HG03469 (cell line): ENCODE results near the gene ITGBL1.

ENCODE experiments used
- ATAC-seq: cut with Tn5 transposase; IDR thresholded peaks from one replicate; pipeline ENCODE4 v1.9.1; 2021; ENCODE audit warnings: mild to moderate bottlenecking, moderate library complexity, moderate number of reproducible peaks; ENCODE audit not compliant: unreplicated experiment

ITGBL1 gene

DNA sequence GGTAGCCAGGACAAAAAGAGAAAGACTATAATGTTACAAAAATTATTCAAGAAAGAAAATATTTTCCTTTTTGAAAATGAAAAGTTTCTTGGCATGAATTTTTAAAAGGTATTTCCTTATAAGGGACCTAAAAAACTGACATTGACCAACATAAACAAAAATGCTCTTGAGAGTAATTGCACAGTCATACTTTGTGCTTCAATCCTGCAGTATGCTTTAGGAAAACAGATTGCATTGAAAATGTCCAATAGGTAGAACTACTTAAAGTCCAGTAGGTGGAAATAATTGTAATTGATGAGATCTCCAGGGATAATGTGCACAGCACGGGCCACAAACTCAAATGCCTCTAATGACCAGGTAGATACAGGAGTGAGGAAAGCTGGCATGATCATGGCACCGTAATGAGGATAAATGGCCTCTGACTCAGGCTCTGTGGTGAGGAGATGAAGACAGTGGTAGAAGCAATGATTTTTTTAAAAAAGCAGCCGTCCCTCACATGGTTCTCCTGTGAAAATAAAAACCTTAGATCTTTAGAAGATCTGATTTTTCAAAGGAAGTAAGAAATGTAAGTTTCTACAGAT lies 278.0 kb downstream of the ITGBL1 start:
- ATAC-seq, result no peak

DNA sequence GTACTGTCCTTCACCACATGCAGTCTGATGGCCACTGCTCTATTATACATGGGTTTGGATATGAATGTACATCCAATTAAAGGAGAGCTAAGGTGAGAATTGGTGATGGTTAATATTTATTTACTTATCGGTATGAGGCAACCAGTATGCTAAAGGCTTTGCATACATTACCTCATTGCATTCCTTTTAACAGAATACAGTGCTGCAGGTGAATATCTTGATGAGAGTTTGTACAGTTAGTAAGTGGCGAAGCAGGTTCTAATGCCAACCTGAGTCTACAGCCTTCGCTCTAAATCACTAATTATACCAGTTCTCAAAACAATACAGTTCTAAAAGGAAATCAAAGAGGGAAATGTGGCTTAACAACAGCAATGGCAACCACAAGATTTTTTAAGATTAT lies 284.1 kb downstream of the ITGBL1 start:
- ATAC-seq, result no peak

DNA sequence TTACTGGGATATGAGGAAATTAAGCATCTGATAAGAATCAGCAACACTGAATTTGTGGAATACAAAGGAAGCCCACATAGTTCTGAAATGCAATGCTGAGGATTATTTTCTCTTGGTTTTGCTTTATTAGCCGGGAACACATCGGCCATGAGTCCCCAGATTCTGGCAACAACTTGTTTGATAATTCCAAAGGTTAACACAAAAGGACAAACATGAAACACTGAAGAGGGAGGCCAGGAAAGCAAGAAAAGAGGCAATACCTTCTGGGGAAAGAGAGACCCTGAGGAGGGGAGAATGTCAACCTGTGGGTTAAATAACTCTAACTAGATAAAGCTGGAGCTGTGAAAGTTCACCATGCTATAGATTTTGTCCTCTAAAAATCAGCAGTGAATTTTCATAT lies 285.9 kb downstream of the ITGBL1 start:
- ATAC-seq, result no peak

DNA sequence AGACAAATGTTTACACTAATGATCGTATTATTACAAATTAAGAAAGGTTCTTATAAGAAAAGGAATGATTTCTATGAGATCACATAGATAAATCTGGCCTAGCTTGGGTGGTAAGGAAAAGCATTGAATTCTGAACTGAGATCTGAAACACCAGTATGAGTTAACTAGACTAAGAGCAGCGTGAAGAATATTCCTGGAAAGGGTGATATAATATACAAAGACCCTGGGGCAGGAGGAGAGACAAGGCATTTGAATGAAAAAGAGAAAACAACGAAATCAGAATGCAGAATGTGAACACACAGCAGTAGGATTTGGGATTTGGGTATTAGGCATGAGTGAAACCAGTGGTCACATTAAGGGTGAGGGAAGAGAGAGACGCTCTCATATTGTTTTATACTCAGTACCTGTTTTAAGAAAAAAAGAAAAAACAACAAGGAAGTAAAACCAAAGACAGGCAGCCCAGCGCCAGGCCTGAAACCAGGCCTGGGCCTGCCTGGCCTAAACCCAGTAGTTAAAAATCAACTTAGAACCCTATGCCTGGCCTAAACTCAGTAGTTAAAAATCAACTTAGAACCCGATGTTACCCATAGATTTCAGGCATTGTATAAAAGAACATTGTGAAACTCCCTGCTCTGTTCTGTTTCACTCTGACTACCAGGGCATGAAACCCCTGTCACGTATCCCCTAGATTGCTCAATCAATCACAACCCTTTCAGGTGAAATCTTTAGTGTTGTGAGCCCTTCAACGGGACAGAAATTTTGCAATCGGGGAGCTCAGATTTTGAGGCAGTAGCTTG lies 287.1 kb downstream of the ITGBL1 start:
- peak; percentile 87 for ATAC-seq

DNA sequence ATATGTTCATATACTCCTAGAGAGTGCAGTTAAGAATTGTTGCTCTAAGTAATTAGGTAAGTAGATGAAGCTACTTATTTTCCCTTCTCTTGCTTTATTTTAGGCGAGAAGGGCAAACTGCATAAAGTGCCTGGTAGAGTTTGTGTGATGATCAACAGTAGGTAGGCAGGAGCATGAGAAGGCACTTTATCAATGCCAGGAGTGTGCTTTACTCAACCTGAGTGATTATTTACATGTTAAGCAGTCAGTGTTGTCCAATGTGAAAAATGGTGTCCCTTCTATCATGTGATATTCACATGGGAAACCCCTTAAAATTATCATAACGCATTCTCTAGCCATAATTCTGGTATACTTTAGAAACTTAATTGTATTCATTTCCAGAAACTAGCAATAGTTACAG lies 294.0 kb downstream of the ITGBL1 start:
- ATAC-seq, result no peak

DNA sequence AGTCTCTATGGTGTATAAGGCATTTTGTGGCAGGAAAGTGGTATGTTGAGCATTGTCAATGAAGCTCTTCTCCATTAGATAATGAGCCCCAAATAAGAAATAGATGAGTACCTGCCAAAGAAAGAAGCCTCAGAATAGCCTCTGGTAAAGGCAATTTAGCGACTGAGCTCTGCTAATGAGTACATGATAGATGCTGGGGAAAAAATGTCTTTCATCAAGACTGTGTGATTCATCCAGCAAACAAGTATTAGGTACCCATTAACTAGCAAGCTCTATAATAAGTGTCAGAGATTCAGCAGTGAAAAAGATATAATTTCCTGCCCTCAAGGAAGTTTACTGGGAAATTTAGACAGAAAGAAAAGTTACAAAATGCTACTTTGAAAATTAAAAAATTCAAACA lies 294.6 kb downstream of the ITGBL1 start:
- ATAC-seq, result no peak

DNA sequence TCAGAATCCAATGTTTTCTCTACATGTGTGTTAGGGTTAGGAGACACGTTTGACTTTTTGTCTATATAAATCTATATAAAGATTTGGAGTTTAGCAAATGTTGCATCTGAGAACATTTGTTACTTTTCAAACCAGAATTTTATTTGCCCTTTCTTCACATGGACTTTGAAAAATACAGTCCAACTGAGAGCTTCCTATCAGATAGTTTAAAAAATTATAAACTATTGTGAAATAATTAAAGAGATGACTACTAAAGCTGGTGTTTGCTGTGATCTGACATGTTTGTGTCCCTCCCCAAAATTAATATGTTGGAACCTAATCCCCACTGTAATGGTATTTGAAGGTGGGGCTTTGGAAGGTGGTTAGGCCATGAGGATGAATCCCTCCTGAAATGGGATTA lies 297.1 kb downstream of the ITGBL1 start:
- no peak for ATAC-seq

DNA sequence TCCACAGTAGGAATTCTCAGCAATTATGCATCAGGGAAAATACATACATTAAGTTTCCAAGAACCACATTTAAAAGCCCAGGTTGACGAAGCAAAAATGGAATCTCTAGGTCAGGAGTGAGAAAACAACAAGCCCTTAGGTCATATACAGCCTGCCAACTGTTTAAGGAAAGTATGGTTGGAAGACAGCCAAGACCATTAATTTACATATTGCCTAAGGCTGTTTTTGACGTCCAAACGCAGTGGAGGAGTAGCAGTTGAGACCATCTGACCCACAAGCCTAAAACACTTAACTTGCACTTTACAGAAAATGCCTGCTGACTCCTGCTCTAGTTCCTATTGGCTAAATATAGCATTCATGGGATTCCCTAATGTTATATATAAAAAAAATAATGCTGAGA lies 299.0 kb downstream of the ITGBL1 start:
- ATAC-seq, result peak; percentile 80

DNA sequence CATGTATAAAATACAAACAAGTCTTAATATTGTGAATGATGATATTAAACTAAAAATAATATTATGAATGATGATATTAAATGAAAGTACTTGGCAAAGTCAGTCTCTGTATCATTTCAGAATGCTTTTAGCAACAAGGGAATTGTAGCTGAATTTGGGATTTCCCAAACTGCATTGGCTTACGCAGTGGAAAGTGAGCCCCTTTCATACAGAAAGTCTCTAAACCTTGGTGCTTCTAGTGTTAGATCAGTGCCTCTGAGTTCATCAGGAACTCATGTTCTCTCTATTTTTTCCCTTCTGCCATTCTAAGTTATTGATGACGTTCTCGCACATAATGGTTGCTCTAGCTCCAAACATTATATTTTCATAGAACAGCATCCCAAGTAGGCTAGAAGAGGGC lies 300.0 kb downstream of the ITGBL1 start:
- ATAC-seq, result no peak

DNA sequence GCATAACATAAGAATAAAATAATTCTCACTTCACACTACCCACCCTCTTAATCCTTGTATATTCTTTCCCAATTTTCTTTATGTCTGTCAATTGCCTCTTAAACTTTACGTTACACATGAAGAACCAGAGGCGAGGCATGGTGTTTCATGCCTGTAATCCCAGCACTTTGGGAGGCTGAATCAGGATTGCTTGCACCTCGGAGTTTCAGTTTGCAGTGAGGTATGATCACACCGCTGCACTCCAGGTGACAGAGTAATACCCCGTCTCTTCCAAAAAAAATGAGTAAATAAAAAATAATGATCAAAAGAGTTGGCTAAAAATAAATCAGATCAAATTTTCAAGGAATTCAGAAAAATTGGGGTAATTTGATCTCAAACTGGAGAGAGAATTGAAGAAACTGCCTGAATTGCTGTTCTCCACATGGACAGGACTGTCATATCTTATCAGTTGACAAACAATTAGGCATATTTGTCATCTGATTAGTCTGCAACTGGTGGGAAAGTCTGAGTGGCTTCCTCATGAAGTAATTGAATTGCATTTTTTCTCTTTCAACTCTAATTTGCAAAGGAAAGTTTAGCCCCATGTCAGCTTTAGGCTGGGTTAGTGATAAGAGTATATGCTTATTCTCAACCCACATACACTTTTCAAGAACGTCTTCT lies 302.9 kb downstream of the ITGBL1 start:
- ATAC-seq, result no peak

DNA sequence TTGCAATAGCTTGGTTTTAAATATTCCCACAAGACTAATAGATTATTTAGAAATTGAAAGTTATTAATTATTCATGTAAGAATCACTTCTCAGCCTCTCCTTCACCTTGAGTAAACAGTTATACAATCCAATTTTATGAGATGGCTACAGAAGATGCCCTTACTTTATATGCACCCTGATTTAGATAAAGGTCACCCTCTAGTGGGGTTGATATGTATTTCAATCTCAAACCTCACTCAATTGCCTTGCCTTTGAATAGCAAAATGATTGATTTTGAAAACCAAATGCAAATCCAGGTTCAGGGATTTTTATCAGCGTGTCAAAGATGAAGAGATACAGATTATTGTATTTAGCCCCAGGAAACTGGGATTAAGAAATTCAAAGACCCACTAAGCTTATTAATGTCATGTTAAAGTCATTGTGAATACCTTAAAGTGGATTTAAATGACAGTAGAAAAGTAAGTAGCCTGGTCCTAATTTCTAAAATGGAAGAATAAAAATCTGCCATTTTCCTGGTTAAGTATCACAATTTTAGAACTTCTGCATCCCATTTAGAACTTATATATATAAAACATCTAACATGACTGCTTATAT lies 305.1 kb downstream of the ITGBL1 start:
- ATAC-seq, result peak; percentile 82

DNA sequence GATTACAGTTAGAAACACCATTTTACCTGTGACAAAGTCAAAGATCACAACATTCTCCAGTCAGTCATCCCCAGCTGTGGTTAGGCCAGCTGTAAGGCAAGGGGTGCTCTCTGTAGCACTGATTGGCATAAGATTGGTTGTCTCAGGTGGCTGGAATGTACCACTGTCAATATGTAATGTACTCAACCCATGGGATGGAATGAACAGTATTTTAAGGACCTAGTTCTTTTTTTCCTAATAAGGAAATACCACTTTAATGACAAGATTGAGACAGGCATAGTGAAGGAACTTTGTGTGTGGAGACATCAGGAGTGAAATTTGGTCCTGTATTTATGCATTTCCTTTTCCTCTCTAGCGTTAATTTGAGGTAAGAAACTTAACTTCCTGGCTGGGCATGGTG lies 310.7 kb downstream of the ITGBL1 start:
- ATAC-seq, result no peak
